GM19455 (cell line): Measurements from ENCODE around the gene PRM3.
A peak's percentile ranks its signal among the peaks of the same experiment; 100 is the strongest.

Experiments used
- ATAC-seq: cut with Tn5 transposase; IDR thresholded peaks from one replicate; pipeline ENCODE4 v1.9.1; 2021; ENCODE audit not compliant: unreplicated experiment

PRM3 gene

GRCh38 chr16:11229432-11229831 is 44.0 kb downstream of the PRM3 start:
- ATAC-seq: no peak

GRCh38 chr16:11225677-11226549 is 47.5 kb downstream of the PRM3 start:
- ATAC-seq: peak; percentile 13

GRCh38 chr16:11224894-11225676 is 48.3 kb downstream of the PRM3 start:
- ATAC-seq: peak; percentile 73

GRCh38 chr16:11224096-11224893 is 49.1 kb downstream of the PRM3 start:
- peak; percentile 52 for ATAC-seq
